HepG2 (cell line): ENCODE data around the gene HES7. TPM values are rescaled to one million over a fixed set of nuclear protein-coding genes. Genes with fewer than 3 reads are reported as not detected.

ENCODE experiments used
- CEBPZ ChIP-seq: IDR thresholded peaks from 2 replicates; pipeline ENCODE4 v1.6.1; 2012; ENCODE audit warnings: low read length, improper control_type of control experiment
- CENPBD1 ChIP-seq: sonication (generic); formaldehyde crosslinking; IDR thresholded peaks from 2 replicates; pipeline ENCODE4 v1.8.0; 2022; ENCODE audit warnings: missing genetic modification reagents, low read depth, mild to moderate bottlenecking, borderline replicate concordance
- DNMT1 ChIP-seq: sonication (generic); formaldehyde crosslinking; IDR thresholded peaks from 2 replicates; pipeline ENCODE4 v1.5.1; 2020; ENCODE audit warnings: mild to moderate bottlenecking, missing genetic modification reagents
- DNMT3B ChIP-seq: conservative IDR thresholded peaks from 2 replicates; pipeline ENCODE4 v1.6.1; 2016; ENCODE audit warnings: missing biosample characterization, control low read depth
- EHMT2 ChIP-seq: fragments of 200-600 bp; sonication (generic); IDR thresholded peaks from 2 replicates; pipeline ENCODE4 v1.7.0; 2017; ENCODE audit warnings: antibody characterized with exemption, low read depth, low read length, borderline replicate concordance
- HMG20A ChIP-seq: IDR thresholded peaks from 2 replicates; pipeline ENCODE4 v1.6.1; 2016; ENCODE audit warnings: borderline replicate concordance
- HOXA5 ChIP-seq: sonication (generic); formaldehyde crosslinking; IDR thresholded peaks from 2 replicates; pipeline ENCODE4 v1.4.0; 2020; ENCODE audit warnings: missing genetic modification reagents
- KDM1A ChIP-seq: IDR thresholded peaks from 2 replicates; pipeline ENCODE4 v1.6.1; 2016; ENCODE audit warnings: missing compliant biosample characterization
- KLF16 ChIP-seq, 2 experiments: sonication (generic) in 1 of 2; formaldehyde crosslinking in 1 of 2; IDR thresholded peaks; 2 replicates each; pipeline versions ENCODE4 v1.6.1 to v1.8.0; 2016 to 2023; ENCODE audit warnings: missing genetic modification reagents in 2 of 2, missing compliant biosample characterization in 1 of 2
- MAFK ChIP-seq, 2 experiments: IDR thresholded peaks in 1 of 2; conservative IDR thresholded peaks in 1 of 2; 2 replicates each; pipeline ENCODE4 v1.6.1; 2011; ENCODE audit warnings: improper control_type of control experiment in 2 of 2, low read length in 2 of 2
- NFKB2 ChIP-seq: sonication (generic); formaldehyde crosslinking; IDR thresholded peaks from 2 replicates; pipeline ENCODE4 v1.4.0; 2020; ENCODE audit warnings: missing genetic modification reagents, borderline replicate concordance
- NFRKB ChIP-seq: fragments of 450-650 bp; IDR thresholded peaks from 2 replicates; pipeline ENCODE4 v1.6.1; 2017
- SMARCE1 ChIP-seq: fragments of 450-650 bp; IDR thresholded peaks from 2 replicates; pipeline ENCODE4 v1.6.1; 2017; ENCODE audit warnings: borderline replicate concordance
- SNAI1 ChIP-seq: sonication (generic); formaldehyde crosslinking; IDR thresholded peaks from 2 replicates; pipeline ENCODE4 v1.5.0; 2020; ENCODE audit warnings: mild to moderate bottlenecking, missing genetic modification reagents, borderline replicate concordance
- SNAPC2 ChIP-seq: sonication (generic); formaldehyde crosslinking; IDR thresholded peaks from 2 replicates; pipeline ENCODE4 v1.8.1; 2022; ENCODE audit warnings: mild to moderate bottlenecking, missing genetic modification reagents
- THYN1 ChIP-seq: sonication (generic); formaldehyde crosslinking; IDR thresholded peaks from 2 replicates; pipeline ENCODE4 v1.8.1; 2023; ENCODE audit warnings: low read depth, mild to moderate bottlenecking, moderate library complexity, missing genetic modification reagents, borderline replicate concordance
- ZBTB2 ChIP-seq: sonication (generic); formaldehyde crosslinking; IDR thresholded peaks from 2 replicates; pipeline ENCODE4 v1.8.0; 2022; ENCODE audit warnings: low read depth, missing genetic modification reagents
- ZFP91 ChIP-seq: sonication (generic); formaldehyde crosslinking; IDR thresholded peaks from 2 replicates; pipeline ENCODE4 v1.9.0; 2022; ENCODE audit warnings: missing genetic modification reagents, mild to moderate bottlenecking, borderline replicate concordance
- ZNF709 ChIP-seq: sonication (generic); formaldehyde crosslinking; IDR thresholded peaks from 2 replicates; pipeline ENCODE4 v1.5.0; 2020; ENCODE audit warnings: mild to moderate bottlenecking, missing genetic modification reagents
- ZNF761 ChIP-seq: sonication (generic); formaldehyde crosslinking; conservative IDR thresholded peaks from 2 replicates; pipeline ENCODE4 v1.4.0; 2020; ENCODE audit warnings: mild to moderate bottlenecking, missing genetic modification reagents
- ZSCAN29 ChIP-seq: sonication (generic); formaldehyde crosslinking; conservative IDR thresholded peaks from 2 replicates; pipeline ENCODE4 v1.4.0; 2020; ENCODE audit warnings: mild to moderate bottlenecking, missing genetic modification reagents
- polyA plus RNA-seq, 8 experiments: library from polyadenylated mRNA; depleted of rRNA in 3 of 8; stranded (reverse) in 7 of 8; unstranded in 1 of 8; fragments of >200 nt; fragmentation: Illumina TruSeq in 4 of 8; extraction: Trizol in 4 of 8; gene quantifications; 2 replicates each; pipeline versions ENCODE4 v1.2.1 to v1.2.3, GENCODE V29; 2011 to 2016; ENCODE audit warnings: low read depth in 4 of 8, missing spikeins in 1 of 8, mixed read lengths in 1 of 8; ENCODE audit not compliant: insufficient read depth in 1 of 8
- total RNA-seq, 5 experiments: library from RNA; depleted of rRNA; stranded (reverse); fragments of >200 nt; fragmentation: Illumina TruSeq; extraction: Trizol; gene quantifications; 2 replicates each; pipeline ENCODE4 v1.2.3, GENCODE V29; 2016; ENCODE audit warnings: low read depth in 1 of 5

The HES7 gene
- total and polyA plus RNA-seq, 2 of the 13 experiments (the other 11 are each of a cell fraction or from before 2014, with no cell fraction given) = not detected

GRCh38 chr17:8120520-8121406 is 3.1 kb downstream of the HES7 start (continued):
- TF ChIP-seq CENPBD1 (CRISPR knock-in tag) = no peak
- 0 out of 2 replicates have a peak, but pooled peaks have one; percentile 50 for TF ChIP-seq SNAPC2 (CRISPR knock-in tag)
- TF ChIP-seq CEBPZ = no peak
- no peak for TF ChIP-seq ZBTB2
- TF ChIP-seq DNMT3B = 0 out of 2 replicates have a peak, but pooled peaks have one; percentile 61
- TF ChIP-seq NFRKB = no peak
- TF ChIP-seq MAFK (conservative IDR thresholded peaks at IDR 0.05 in 1 of 2, IDR thresholded peaks at IDR 0.05 in 1 of 2; ENCODE audit: low read length in 2 of 2) = no peak
- no peak for TF ChIP-seq ZNF761
- 0 out of 2 replicates have a peak, but pooled peaks have one; percentile 60 for TF ChIP-seq ZSCAN29 (CRISPR knock-in tag)
- TF ChIP-seq EHMT2 = no peak
- no peak for TF ChIP-seq HOXA5 (CRISPR knock-in tag)
- no peak for TF ChIP-seq SNAI1
- 0 out of 2 replicates have a peak, but pooled peaks have one; percentile 36 for TF ChIP-seq ZNF709 (CRISPR knock-in tag)
- peak; percentile 64; the same call in 1 of the 2 replicates for TF ChIP-seq ZFP91 (CRISPR knock-in tag)
- TF ChIP-seq HMG20A (CRISPR knock-in tag) = no peak; the same call in 1 of the 2 replicates
- peak; percentile 79; the same call in 1 of the 2 replicates for TF ChIP-seq KDM1A (CRISPR knock-in tag)
- TF ChIP-seq DNMT1 = no peak
- no peak for TF ChIP-seq THYN1 (CRISPR knock-in tag)
- TF ChIP-seq NFKB2 (CRISPR knock-in tag) = peak; percentile 63; the same call in 1 of the 2 replicates
- no peak for TF ChIP-seq KLF16 (CRISPR knock-in tag; IDR thresholded peaks at IDR 0.05)
- no peak for TF ChIP-seq SMARCE1
